Measurements from ENCODE around the gene NELFA.
"Not testable (repeated sequence)": the region's sequence is repeated elsewhere in the genome, so short reads cannot be mapped to it uniquely, and the experiment has no call there.

NELFA gene

GRCh38 chr4:2040391-2041238 is 31.8 kb upstream of the NELFA start:
- DNase-seq = no peak

GRCh38 chr4:2036866-2037265 is 28.1 kb upstream of the NELFA start:
- DNase-seq = no peak

GRCh38 chr4:2036327-2036726 is 27.6 kb upstream of the NELFA start:
- no peak for DNase-seq

- DNase-seq = not testable (repeated sequence)
Measured at GRCh38 chr4:2031161-2031560, 22.4 kb upstream of the NELFA start.

DNA sequence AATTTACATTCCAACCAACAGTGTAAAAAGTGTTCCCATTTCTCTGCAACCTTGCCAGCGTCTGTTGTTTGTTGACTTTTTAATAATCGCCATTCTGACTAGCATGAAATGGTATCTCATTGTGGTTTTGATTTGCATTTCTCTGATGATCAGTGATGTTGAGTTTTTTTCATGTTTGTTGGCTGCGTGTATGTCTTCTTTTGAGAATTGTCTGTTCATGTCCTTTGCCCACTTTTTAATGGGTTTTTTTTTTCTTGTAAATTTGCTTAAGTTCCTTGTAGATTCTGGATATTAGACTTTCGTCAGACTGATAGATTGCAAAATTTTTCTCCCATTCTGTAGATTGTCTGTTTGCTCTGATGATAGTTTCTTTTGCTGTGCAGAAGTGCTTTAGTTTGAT is 18.3 kb upstream of the NELFA start:
- not testable (repeated sequence) for DNase-seq

GRCh38 chr4:2025817-2026216 is 17.0 kb upstream of the NELFA start:
- no peak for DNase-seq

DNA sequence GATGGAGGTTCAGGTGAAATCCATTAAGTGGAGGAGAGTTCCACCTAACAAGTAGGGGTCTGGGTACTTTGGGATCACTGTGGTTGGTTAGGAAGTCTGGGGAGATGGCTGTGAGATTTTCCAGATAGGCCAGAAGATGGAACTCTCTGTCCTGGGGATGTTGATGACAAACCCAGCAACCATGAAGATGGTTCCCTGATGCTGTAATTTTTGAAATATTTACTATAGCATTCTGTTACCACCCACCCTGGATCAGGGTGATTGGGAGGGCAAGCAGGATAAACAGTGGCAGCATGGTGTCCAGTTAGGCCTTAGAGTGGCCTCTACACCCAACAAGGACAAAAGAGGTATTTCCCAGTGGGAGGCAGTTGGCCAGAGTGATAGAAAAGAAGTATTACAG is 15.9 kb upstream of the NELFA start:
- no peak for DNase-seq

DNA sequence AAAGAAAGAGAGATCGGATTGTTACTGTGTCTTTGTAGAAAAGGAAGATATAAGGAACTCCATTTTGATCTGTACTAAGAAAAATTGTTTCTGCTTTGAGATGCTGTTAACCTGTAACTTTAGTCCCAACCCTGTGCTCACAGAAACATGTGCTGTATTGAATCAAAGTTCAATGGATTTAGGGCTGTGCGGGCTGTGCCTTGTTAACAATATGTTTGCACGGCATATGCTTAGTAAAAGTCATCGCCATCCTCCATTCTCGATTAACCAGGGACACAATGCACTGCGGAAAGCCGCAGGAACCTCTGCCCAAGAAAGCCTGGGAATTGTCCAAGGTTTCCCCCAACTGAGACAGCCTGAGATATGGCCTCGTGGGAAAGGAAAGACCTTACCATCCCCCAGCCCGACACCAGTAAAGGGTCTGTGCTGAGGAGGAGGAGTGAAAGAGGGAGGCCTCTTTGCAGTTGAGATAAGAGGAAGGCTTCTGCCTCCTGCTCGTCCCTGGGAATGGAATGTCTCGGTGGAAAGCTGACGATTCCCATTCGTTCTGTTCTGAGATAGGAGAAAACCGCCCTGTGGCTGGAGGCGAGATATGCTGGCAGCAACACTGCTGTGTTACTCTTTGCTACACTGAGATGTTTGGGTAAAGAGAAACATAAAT is 12.7 kb upstream of the NELFA start:
- not testable (repeated sequence) for DNase-seq

DNA sequence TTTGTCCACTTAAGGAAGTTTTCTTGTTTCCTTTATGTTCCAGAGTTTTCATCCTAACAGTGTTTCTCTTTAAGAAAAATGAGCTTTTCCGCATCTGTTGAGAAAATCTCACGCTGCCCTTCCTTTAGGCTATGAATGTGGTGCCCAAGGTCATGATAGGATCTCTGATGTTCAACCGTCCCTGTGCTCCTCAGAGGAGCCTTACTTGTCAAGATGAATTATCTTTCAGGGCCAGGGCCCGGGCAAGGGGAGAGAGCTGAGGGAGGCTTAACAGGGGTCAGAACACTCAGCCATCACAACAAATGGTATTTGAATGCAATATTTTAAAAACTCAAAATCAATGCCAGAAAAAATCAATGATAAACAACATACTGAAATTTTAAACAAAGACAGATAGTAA is 6.2 kb upstream of the NELFA start:
- DNase-seq = no peak

DNA sequence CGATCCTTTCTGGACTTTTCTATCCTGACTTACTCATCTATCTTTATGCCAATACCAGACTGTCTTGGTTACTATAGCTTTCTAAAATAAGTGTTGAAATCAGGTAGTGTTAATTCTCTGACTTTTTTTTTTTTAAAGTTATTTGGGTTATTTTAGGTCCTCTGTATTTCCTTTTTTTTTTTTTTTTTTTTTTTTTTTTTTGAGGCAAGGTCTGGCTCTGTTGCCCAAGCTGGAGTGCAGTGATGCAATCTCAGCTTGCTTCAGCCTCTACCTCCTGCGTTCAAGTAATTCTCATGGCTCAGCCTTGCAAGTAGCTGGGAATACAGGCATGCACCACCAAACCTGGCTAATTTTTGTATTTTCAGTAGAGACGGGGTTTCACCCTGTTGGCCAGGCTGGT is 2.8 kb upstream of the NELFA start:
- no peak for DNase-seq

DNA sequence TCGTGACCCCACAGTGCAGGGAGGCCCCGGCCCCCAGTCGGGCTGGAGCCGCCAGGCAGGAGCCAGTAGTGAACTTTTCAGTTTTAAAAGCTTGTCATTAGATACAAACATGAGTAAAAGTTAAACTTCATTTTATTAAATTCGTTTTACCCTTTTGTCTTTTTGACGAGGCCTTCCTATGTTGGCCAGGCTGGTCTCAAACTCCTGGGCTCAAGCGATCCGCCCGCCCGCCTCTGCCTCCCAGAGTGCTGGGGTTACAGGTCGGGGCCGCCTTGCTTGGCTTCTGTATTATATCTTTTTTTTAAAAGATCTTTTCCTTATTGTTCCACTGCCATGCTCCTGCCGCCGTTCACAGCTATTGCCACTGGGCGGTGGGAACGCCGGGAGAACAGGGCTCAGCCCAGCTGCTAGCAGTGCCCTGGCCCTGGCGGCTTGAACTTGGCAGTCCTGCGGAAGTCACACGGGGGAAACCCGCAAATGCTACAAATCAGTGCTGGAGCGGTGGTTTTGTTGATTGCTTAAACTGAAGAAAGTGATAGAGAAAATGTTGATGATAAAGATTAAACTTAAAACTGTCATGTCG is 968 bp upstream of the NELFA start:
- DNase-seq = peak; percentile 96

DNA sequence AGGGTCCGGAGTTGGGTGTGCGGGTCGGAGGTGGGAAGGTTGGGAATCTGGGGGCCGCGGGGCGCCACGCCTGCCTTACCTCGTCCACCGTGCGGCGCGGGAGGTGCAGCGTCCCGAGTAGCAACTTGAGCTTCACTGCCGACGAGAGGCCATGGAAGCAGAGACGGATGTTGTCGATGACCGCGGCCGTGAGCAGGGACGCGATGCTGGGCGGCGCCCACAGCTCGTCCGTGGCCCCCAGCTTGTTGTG is 178 bp downstream of the NELFA start:
- no peak for DNase-seq

GRCh38 chr4:2007804-2008670 is 737 bp downstream of the NELFA start:
- peak; percentile 53 for DNase-seq

GRCh38 chr4:2006956-2007653 is 1.7 kb downstream of the NELFA start:
- no peak for DNase-seq

DNA sequence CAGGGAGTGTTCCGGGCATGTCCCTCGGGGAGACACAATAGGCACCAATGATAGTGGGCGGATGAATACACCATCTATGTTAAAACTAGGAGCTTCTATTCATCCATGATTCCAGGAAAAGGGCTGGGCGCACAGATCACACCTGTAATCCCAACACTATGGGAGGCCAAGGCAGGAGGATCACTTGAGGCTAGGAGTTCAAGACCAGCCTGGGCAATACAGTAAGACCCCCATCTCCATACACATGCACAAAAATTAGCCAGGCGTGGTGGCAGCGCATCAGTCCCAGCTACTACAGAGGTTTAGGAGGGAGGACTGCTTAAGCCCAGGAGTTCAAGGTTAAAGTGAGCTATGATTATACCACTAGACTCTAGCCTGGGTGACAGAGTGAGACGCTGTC is 2.4 kb downstream of the NELFA start:
- no peak for DNase-seq

GRCh38 chr4:2003361-2003760 is 5.4 kb downstream of the NELFA start:
- not testable (repeated sequence) for DNase-seq

DNA sequence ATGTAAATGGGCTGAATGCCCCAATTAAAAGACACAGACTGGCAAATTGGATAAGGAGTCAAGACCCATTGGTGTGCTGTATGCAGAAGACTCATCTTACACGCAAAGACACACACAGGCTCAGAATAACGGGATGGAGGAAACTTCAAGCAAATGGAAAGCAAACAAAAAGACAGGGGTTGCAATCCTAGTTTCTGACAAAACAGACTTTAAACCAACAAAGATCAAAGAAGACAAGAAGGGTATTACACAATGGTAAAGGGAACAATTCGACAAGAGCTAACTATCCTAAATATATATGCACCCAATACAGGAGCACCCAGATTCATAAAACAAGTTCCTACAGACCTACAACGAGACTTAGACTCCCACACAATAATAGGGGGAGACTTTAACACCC is 9.5 kb downstream of the NELFA start:
- not testable (repeated sequence) for DNase-seq

DNA sequence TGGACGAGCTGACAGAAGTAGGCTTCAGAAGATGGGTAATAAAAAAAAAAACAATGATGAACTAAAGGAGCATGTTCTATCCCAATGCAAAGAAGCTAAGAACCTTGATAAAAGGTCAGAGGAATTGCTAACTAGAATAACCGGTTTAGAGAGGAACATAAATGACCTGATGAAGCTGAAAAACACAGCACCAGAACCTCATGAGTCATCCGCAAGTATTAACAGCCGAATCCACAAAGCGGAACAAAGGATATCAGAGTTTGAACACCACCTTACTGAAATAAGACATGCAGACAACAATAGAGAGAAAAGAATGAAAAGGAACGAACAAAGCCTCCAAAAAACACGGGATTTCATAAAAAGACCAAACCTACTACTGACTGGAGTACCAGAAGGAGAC is 10.5 kb downstream of the NELFA start:
- peak; percentile 97 for DNase-seq

- no peak for DNase-seq
Measured at GRCh38 chr4:1997712-1998111, 11.1 kb downstream of the NELFA start.

- peak; percentile 65 for DNase-seq
Measured at GRCh38 chr4:1996866-1997611, 11.7 kb downstream of the NELFA start.

GRCh38 chr4:1994938-1995337 is 13.8 kb downstream of the NELFA start:
- no peak for DNase-seq
